KOPT-K1 (cell line): ENCODE data around the gene IPCEF1.
A peak's percentile ranks its signal among the peaks of the same experiment; 100 is the strongest.

ENCODE experiments used
- H3K27ac ChIP-seq: fragments of 200-600 bp; sonication (generic); 2 replicates; pipeline ENCODE4 v1.5.1; 2016; ENCODE audit warnings: antibody characterized with exemption, mild to moderate bottlenecking, low read depth, low read length; ENCODE audit not compliant: poor library complexity, severe bottlenecking
- H3K36me3 ChIP-seq: fragments of 200-600 bp; sonication (generic); 2 replicates; pipeline ENCODE4 v1.5.1; 2017; ENCODE audit warnings: antibody characterized with exemption, mild to moderate bottlenecking, low read length, moderate library complexity; ENCODE audit not compliant: insufficient read depth
- H3K9me3 ChIP-seq: fragments of 200-600 bp; sonication (generic); 2 replicates; pipeline ENCODE4 v1.5.1; 2017; ENCODE audit warnings: antibody characterized with exemption, low read length, mild to moderate bottlenecking; ENCODE audit not compliant: insufficient read depth, poor library complexity, severe bottlenecking

The IPCEF1 gene

DNA sequence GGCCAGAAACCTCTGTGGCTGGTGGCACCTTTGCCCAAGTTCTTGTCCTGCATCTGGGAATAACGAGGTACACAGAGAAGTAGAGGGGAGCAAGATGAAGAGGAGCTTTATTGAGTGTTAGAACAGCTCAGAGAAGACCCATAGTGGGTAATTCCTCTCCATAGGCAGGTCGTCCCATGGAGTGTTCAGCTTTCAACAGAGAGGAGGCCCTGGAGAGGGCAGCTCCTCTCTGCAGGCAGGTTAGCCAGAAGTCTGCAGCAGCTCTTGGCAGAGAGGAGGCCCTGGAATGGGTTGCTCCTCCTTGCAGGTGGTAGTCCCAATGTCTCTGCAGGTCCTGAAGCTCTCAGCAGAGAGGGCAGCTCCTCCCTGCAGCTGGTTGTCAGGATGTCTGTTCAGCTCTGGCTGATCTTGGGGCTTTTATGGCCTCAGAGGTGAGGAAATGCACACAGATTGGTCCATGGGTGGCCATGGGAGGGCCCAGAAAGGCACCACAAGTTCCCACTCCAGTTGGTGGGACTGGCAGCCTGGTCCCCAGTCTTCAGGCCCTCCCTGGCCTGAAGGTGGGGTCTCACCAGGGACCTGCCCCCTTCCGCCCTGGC, 89.0 kb downstream of the IPCEF1 start:
- Histone ChIP-seq H3K9me3 (peaks cover 5% of the 10 kb centered on the region), H3K36me3 (no peaks in the 10 kb centered on the region), H3K27ac (no peak overlapping the region)

GRCh38 chr6:154266560-154267099, 90.0 kb downstream of the IPCEF1 start:
- Histone ChIP-seq H3K27ac (no peak overlapping the region), H3K9me3 (peaks cover 5% of the 10 kb centered on the region), H3K36me3 (no peaks in the 10 kb centered on the region)

GRCh38 chr6:154261688-154262397, 94.8 kb downstream of the IPCEF1 start:
- Histone ChIP-seq H3K36me3 (no peaks in the 10 kb centered on the region), H3K27ac (no peak overlapping the region), H3K9me3 (peaks cover 5% of the 10 kb centered on the region)

DNA sequence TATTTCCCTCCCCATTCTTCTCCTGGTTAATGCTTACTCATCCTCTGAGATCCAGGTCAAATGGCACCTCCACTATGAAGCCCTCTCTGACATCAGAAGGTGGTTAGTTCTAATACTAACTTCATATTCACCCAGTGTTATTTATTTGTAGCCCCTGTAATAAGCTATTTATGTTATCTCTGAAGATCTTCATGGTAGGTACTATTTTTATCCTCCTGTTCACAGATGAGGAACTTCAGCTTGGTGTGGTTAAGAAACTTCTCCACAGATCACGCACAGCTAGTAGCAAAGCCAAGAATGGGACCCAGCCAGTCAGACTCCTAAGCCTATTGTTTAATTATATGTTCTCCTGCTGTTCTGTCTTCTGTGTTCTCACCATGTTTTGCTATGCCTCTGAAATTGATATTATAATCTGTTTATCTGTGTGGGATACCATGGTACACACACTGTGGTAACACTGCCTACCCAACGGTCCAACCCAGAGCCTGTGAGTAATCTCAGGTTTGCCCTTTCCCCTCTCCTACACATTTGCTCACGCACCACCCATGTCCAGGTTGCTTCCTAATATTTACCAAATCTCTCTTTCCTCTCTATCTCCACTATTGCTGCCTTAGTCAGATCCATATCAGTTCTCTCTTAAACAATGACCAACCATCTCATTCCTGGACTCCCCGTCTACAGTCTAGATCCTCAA, 98.4 kb downstream of the IPCEF1 start:
- H3K9me3 ChIP-seq, result peaks cover 30% of the 10 kb centered on the region
- no peak overlapping the region for H3K27ac ChIP-seq
- H3K36me3 ChIP-seq, result no peaks in the 10 kb centered on the region

DNA sequence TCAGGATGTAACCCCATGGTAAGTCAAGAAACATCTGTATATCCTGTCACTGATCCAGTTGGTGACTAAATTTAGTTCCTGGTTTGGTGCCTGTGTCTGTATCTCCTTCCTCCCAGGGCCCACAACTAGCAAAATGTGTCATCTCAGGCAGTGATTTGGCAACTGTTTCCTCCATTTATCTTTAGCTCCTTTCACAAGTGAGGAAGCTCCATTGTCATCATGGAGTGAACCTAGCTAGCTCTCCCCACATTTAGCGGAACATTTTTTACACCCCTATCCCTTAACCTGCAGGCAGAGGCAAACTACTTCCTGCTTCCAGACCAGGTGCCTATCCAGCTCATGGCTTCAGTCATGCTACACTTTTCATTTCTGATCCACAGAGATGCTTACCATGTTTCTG, 99.5 kb downstream of the IPCEF1 start:
- H3K36me3 ChIP-seq, result no peaks in the 10 kb centered on the region
- no peak overlapping the region for H3K27ac ChIP-seq
- peaks cover 30% of the 10 kb centered on the region for H3K9me3 ChIP-seq

GRCh38 chr6:154252678-154253077, 103.9 kb downstream of the IPCEF1 start:
- Histone ChIP-seq H3K9me3 (peaks cover 30% of the 10 kb centered on the region), H3K36me3 (no peaks in the 10 kb centered on the region), H3K27ac (peak overlapping the region; percentile 97)

DNA sequence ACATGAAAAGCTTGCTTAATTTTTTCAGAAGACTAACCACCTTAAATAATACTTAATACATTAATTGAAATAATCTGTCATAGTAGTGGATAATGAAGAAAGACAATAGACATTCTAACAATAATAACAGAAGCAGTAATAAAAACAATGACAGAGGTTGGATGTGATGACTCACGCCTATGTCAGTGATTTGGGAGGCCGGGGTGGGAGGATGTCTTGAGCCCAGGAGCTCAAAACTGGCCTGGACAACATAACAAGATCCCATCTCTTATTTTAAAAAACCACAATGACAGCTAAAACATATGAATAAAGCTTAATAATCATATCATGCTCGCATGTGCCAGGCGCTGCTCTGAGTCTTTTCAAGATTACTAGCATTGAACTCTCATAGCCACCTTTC, 105.5 kb downstream of the IPCEF1 start:
- peaks cover 18% of the 10 kb centered on the region for H3K9me3 ChIP-seq
- no peaks in the 10 kb centered on the region for H3K36me3 ChIP-seq
- H3K27ac ChIP-seq, result peak overlapping the region; percentile 97

GRCh38 chr6:154249499-154250298, 106.9 kb downstream of the IPCEF1 start:
- Histone ChIP-seq H3K36me3 (no peaks in the 10 kb centered on the region), H3K9me3 (peaks cover 6% of the 10 kb centered on the region), H3K27ac (peak overlapping the region; percentile 97)

DNA sequence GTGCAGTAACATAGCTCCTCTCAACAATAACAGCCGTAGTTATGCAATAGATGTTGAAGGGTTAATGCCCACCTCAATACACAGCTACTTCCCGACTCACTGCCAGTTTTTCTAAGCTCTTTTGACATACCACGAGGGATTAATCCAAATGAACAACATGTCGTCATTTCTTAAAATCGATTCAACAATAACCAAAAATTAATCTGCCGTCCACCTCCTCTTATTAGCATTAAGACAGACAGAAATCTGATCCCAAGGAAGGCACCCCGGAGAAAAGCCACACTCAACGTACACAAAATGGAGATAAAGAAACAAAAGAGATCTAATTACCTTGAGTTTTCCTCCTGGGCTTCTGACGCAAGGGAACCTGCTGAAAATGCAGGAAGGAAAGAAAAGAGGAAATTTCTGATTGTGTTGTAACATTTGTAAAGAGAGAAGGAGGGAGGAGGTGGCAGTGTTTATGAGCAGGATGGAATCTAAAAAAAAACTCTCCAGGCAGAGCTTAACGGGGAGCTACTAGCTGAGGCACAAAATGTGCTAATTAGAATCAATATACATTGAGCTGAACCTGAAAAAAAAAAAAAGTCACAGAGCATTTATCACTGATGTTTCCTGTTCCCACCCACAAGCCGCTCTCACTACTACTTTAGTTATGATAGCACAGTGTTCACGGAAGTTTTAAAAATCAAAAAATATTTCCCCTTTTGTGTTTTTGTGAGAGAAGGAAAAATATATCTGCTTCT, 109.3 kb downstream of the IPCEF1 start:
- Histone ChIP-seq H3K9me3 (no peaks in the 10 kb centered on the region), H3K27ac (peak overlapping the region; percentile 97), H3K36me3 (peaks cover 11% of the 10 kb centered on the region; the same call in 1 of the 2 replicates)

DNA sequence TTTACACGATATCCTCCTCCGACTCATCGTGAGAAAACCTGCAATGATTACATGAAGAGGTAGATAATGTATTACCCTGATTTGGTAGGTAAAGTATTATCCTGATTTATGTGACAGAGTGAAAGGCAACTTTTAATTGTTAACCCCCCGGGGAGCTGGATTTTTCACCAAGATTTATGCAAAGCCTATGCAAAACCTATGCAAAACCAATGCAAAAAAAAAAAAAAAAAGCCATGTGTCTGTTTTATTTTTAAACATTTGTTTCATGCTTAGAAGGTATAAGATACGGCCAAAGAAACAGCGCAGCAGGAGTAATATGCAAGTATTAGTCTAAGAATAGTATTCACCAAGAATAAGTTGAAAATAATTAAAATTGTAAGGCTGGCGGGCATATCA, 109.9 kb downstream of the IPCEF1 start:
- H3K27ac ChIP-seq, result peak overlapping the region; percentile 97

GRCh38 chr6:154245506-154245905, 111.1 kb downstream of the IPCEF1 start:
- Histone ChIP-seq H3K27ac (peak overlapping the region; percentile 97), H3K36me3 (peaks cover 18% of the 10 kb centered on the region; the same call in 1 of the 2 replicates), H3K9me3 (no peaks in the 10 kb centered on the region)

More for the DNA sequence above, 109.9 kb downstream of the IPCEF1 start:
- Histone ChIP-seq H3K36me3 (peaks cover 14% of the 10 kb centered on the region; the same call in 1 of the 2 replicates), H3K9me3 (no peaks in the 10 kb centered on the region)

DNA sequence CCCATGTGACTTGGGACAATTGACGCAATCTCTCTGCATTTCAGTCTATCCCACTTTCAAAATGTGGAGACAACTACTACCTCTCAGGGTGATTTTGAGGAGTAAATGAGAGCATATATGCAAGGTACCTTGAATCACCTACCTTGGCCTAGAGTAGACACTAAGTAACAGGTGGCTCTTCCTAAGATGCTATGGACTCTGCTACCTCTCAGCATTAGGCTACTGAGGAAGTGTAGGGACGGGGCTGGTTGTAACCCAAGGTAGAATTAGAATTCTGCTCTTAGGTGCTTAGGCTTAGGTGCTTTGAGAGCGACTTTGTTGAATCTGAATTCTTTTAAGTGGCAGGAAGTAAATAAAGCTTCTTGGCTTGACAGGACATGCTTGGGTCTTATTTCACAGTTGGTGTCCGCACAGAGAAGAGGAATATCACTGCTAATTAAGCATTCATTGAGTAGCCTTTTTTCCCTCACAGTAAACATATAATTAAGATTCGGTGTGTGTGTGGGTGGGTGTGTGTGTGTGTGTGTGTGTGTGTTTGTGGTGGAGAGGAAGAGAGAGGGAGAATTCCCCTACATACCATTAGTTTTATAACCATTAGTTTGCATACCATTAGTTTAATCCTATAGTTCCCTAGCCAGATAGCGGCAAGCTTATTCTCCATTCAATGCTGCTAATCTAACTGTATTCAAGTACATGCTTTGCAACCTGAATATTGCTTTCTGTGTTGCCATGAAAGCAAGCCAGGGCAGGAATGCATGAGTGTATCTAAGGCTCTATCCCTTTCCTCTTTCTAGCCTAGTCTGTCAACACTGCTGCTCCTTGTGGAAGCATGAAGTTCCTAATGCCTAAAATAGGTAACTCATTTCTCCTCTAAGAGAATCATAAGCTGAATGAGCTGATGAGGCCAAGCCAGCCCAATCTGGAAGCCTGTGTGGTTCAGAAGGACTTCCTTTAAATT, 112.5 kb downstream of the IPCEF1 start:
- Histone ChIP-seq H3K27ac (peak overlapping the region; percentile 22), H3K9me3 (no peaks in the 10 kb centered on the region), H3K36me3 (peaks cover 18% of the 10 kb centered on the region; the same call in 1 of the 2 replicates)

- H3K36me3 ChIP-seq, result peaks cover 18% of the 10 kb centered on the region; the same call in 1 of the 2 replicates
- H3K9me3 ChIP-seq, result no peaks in the 10 kb centered on the region
- no peak overlapping the region for H3K27ac ChIP-seq
Measured at GRCh38 chr6:154242617-154243357, 113.8 kb downstream of the IPCEF1 start.
